GM19452 (cell line): ENCODE results near the gene IGF2.

Experiments used
- ATAC-seq: cut with Tn5 transposase; IDR thresholded peaks from one replicate; pipeline ENCODE4 v1.9.1; 2021; ENCODE audit not compliant: unreplicated experiment

Gene IGF2

GRCh38 chr11:2169626-2170570 is 30.7 kb upstream of the IGF2 start:
- no peak for ATAC-seq

- ATAC-seq = no peak
Observed at GRCh38 chr11:2169005-2169378, 29.8 kb upstream of the IGF2 start.

GRCh38 chr11:2168286-2169004 is 29.3 kb upstream of the IGF2 start:
- no peak for ATAC-seq

- no peak for ATAC-seq
Observed at GRCh38 chr11:2167141-2168045, 28.2 kb upstream of the IGF2 start.

GRCh38 chr11:2166091-2166851 is 27.1 kb upstream of the IGF2 start:
- ATAC-seq = no peak

- no peak for ATAC-seq
Observed at GRCh38 chr11:2165571-2165970, 26.4 kb upstream of the IGF2 start.

GRCh38 chr11:2164861-2165555 is 25.8 kb upstream of the IGF2 start:
- no peak for ATAC-seq

- no peak for ATAC-seq
Observed at GRCh38 chr11:2164081-2164480, 24.9 kb upstream of the IGF2 start.

GRCh38 chr11:2163428-2163978 is 24.3 kb upstream of the IGF2 start:
- no peak for ATAC-seq

GRCh38 chr11:2160736-2161259 is 21.6 kb upstream of the IGF2 start, which contains the start of gene INS:
TSS of gene INS (minus strand) at chr11:2161209. CDS start at chr11:2160971, 238 bp downstream.
- ATAC-seq = no peak

- ATAC-seq = no peak
Observed at GRCh38 chr11:2159536-2160413, 20.6 kb upstream of the IGF2 start.

- no peak for ATAC-seq
Observed at GRCh38 chr11:2158966-2159365, 19.8 kb upstream of the IGF2 start.

GRCh38 chr11:2158296-2158737 is 19.1 kb upstream of the IGF2 start:
- no peak for ATAC-seq

- no peak for ATAC-seq
Observed at GRCh38 chr11:2157294-2158040, 18.3 kb upstream of the IGF2 start.

GRCh38 chr11:2156416-2157182 is 17.4 kb upstream of the IGF2 start:
- no peak for ATAC-seq

- ATAC-seq = no peak
Observed at GRCh38 chr11:2155511-2155910, 16.3 kb upstream of the IGF2 start.

GRCh38 chr11:2154889-2155288 is 15.7 kb upstream of the IGF2 start:
- ATAC-seq = no peak
